KBM-7 (cell line): Measurements from ENCODE around the gene TMEM31.
"Not testable (repeated sequence)": the region's sequence is repeated elsewhere in the genome, so short reads cannot be mapped to it uniquely, and the experiment has no call there.

Experiments
- DNase-seq: peaks from one replicate; pipeline ENCODE4 v3.0.0-alpha.2; 2015
- in situ Hi-C: fragments of 300-500 bp; cut with MboI; formaldehyde crosslinking; loops from 2 replicates; pipeline ENCODE4 v1.14.3; 2020; ENCODE audit warnings: low sequenced_read_pairs, low pct_unique_long_range_greater_than_20kb, mixed read lengths

The TMEM31 gene

GRCh38 chrX:103718120-103718519 lies 7.4 kb downstream of the TMEM31 start:
- in situ Hi-C loops: no loop called here

GRCh38 chrX:103722505-103722904 lies 11.8 kb downstream of the TMEM31 start:
- DNase-seq: no peak
- in situ Hi-C loops: no loop called here

More at GRCh38 chrX:103718120-103718519, 7.4 kb downstream of the TMEM31 start:
- DNase-seq: no peak

DNA sequence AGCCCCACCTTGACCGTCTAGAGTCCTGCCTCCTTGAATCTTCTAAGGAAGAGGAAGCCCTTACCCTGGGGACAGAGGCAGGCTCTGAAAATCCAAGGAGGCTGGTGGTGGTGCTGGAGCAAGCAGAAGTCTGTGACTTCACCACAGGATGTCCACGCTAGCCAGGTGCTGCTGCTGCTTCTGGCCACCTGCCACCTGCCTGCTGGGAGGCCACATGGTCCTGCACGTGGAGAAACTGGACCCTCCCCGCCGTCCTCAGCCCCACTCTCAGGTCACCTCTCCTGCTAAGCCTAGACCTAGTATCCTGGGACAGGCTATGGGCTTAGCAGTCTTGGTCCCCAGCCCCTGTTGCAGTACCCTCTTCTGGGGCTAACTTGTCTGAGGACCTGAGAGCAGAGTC lies 15.8 kb downstream of the TMEM31 start:
- in situ Hi-C loops: no loop called here
- no peak for DNase-seq

GRCh38 chrX:103727115-103727514 lies 16.4 kb downstream of the TMEM31 start:
- no peak for DNase-seq
- in situ Hi-C loops: no loop called here

- in situ Hi-C loops: no loop called here
- no peak for DNase-seq
Measured at GRCh38 chrX:103729015-103729414, 18.3 kb downstream of the TMEM31 start.

DNA sequence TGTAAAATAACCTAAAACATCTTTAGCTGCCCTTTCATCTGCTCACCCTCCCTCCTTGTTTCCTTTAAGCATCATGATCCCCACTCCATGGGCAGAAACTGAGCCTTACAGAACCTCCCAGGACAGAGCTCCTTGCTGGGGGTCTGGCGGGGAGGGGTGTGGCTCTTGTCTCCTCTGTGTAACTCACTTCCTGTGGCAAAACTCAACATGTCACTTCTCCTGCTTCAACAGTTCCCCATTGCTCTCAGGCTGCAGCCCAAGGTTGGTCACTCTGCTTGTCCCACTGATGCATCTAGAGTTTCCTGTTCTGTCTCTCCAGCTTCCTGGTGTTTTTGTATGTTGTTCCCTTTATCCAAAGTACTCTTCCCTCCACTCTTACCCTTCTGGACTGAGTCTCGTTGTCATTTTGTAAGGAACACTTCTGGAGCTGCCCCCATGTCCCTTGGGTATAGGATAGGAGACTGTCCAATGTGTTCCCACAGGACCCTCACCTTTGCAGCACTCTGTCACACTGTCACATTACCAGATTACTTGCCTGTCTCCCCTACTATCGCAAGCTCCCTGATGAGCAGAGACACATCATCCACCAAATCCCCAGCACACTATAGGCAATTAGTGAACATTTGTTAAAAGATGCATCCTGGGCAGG lies 19.6 kb downstream of the TMEM31 start:
- in situ Hi-C loops: no loop called here

GRCh38 chrX:103730796-103731493 lies 20.2 kb downstream of the TMEM31 start:
- in situ Hi-C loops: no loop called here
- no peak for DNase-seq

More for the DNA sequence above, 19.6 kb downstream of the TMEM31 start:
- peak; percentile 3 for DNase-seq

DNA sequence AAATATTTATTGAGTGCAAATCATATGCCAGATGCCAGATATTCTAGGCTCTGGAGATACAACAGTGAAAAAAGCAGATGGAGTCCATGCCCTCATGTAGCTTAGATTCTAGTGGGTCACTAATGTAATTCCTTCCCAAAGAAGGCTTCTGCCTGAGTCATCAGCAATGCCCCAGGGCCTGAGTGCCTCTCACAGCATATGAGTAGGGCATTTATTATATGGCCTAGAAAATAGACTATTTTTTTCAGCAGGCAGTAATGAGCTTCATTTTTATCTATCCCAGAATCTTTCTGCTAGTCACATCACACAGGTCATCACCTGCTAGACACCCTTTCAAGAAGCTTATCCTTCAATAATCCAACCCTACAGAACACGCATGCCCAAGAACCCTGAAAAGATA lies 22.3 kb downstream of the TMEM31 start:
- in situ Hi-C loops: no loop called here
- no peak for DNase-seq

DNA sequence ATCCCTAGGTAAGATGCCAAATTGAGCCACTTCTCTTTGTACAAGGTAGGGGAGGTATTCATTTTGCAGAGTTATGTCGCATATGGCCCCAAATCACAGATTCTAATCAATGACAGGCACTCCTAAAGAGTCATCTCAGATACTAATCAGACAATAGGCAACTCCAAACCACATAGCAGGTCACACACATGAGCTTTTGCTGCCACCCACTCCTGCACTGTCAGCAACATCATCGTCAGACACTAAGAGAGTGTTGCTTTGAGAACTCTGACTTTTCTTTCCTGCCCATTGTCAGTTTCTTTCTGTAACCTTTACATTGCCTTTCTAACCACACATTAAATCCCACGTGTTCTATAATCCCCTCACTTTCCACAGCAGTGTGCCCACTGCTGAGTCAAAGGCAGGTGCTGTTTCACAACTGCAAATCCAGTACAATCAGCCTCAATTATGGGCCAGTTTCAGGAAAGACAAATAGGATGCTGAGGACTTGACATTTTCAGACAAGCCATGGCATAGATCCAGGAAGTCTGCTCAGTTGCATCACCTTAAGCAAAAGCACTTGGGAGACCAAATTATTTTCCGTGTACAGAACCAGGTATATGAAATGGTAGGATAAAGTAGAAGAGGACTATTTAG lies 23.5 kb downstream of the TMEM31 start:
- no peak for DNase-seq
- in situ Hi-C loops: no loop called here

GRCh38 chrX:103737696-103738095 lies 27.0 kb downstream of the TMEM31 start:
- peak; percentile 14 for DNase-seq
- in situ Hi-C loops: no loop called here

GRCh38 chrX:103739421-103739820 lies 28.7 kb downstream of the TMEM31 start:
- no peak for DNase-seq
- in situ Hi-C loops: no loop called here

DNA sequence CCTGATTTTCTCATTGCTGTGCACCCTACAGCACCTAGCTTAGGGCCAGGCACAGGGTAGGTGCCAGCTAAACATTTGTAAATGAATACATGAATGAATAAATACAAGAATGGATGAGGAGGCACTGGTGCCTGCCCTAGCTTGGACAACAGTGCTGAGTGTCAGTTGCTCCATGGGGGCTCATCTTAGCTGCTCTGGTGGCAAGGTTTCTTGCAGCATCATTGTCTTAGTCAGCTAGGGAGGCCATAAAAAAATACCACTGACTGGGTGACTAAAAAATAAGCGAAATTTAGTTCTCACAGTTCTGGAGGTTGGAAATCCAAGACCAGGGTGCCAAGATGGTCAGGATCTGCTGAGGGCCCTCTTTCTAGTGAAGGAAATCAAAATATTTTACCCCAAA lies 31.2 kb downstream of the TMEM31 start:
- in situ Hi-C loops: no loop called here
- no peak for DNase-seq

- DNase-seq: no peak
- in situ Hi-C loops: no loop called here
Measured at GRCh38 chrX:103742339-103742738, 31.6 kb downstream of the TMEM31 start.

DNA sequence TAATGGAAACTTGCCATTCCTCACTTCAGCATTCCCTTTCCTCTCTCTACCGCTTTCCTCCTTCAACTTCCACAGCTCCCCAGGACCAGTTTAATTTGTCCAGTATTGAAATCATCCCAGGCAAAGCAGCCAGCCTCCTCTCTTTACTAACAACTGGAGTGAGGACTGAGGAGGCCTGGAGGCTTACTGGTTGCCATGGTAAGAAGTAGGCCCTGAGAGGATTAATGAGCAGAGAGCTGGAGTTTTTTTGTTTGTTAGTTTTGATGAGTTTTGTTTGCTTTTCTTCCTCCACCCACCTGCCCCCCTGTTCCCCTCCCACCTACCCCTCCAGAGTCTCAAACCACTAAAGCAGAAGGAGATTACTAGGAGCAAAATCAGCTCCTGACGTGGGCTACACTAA lies 36.5 kb downstream of the TMEM31 start:
- DNase-seq: no peak
- in situ Hi-C loops: no loop called here

DNA sequence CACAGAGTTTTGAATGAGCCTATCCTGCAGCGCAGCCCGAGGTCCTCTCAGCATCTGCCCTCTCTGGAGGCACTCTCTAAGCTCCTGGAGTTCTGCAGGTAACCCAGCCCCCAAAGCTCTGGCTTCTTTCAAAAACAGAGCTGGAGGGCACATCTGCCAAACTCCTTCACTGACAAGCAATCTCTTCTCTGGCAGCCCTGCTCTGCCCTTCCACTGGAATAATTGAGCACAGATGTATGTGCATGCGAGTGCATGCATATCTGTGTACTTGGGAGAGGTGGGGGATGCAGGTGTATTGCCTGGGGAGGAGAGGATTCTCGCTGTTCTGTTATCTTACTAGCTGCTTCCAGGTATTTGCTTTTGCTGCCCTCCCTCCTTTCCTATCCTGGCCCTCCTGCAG lies 43.7 kb downstream of the TMEM31 start:
- in situ Hi-C loops: no loop called here
- no peak for DNase-seq

GRCh38 chrX:103756736-103757135 lies 46.0 kb downstream of the TMEM31 start:
- peak; percentile 13 for DNase-seq
- in situ Hi-C loops: no loop called here

DNA sequence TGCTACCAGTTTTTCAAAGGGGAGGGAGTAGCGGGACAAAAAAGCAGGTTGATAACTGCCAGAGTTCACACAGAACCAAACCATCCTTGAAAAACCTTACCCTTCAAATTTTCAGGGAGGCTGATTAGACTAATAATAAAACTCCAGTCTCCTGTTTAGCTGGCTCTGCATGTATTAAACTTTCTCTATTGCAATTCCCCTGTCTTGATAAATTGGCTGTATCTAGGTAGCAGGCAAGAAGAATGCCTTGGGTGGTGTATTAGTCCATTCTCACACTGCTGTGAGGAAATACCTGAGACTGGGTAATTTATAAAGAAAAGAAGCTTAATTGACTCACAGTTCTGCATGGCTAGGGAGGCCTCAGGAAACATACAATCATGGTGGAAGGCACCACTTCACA lies 47.8 kb downstream of the TMEM31 start:
- in situ Hi-C loops: no loop called here
- DNase-seq: no peak

GRCh38 chrX:103763541-103763940 lies 52.8 kb downstream of the TMEM31 start:
- DNase-seq, in situ Hi-C loops: not testable (repeated sequence)
